CD14-positive monocyte (primary cell): ENCODE results near the gene CHRNB1. TPM values are rescaled to one million over a fixed set of nuclear protein-coding genes. Genes with fewer than 3 reads are reported as not detected.

Experiments used
- DNase-seq, 3 donors: peaks; one replicate each; pipeline ENCODE4 v3.0.0-alpha.2; 2011 to 2022
- H2AFZ ChIP-seq: 2 replicates; pipeline ENCODE4 v1.6.0; 2012; ENCODE audit warnings: mild to moderate bottlenecking, low read depth, low read length, inconsistent platforms; ENCODE audit not compliant: insufficient read depth, poor library complexity, severe bottlenecking
- H3K27ac ChIP-seq, 2 donors: 1 replicate in 1 of 2; 2 replicates in 1 of 2; pipeline ENCODE4 v1.5.1; 2012 to 2013; ENCODE audit warnings: low read length in 2 of 2, control low read depth in 1 of 2, inconsistent platforms in 1 of 2, low read depth in 1 of 2, mild to moderate bottlenecking in 1 of 2
- H3K27me3 ChIP-seq, 2 donors: one replicate each; pipeline versions ENCODE4 v1.6.0 to v1.6.1; 2011 to 2013; ENCODE audit warnings: low read length in 2 of 2; ENCODE audit not compliant: control insufficient read depth in 2 of 2, insufficient read depth in 2 of 2
- H3K36me3 ChIP-seq, 2 donors: replicated peaks in 1 of 2; 1 replicate in 1 of 2; 2 replicates in 1 of 2; pipeline versions ENCODE4 v1.5.1 to v1.6.1; 2012 to 2013; ENCODE audit warnings: low read length in 2 of 2, control low read depth in 1 of 2, inconsistent platforms in 1 of 2, mild to moderate bottlenecking in 1 of 2; ENCODE audit not compliant: insufficient read depth in 2 of 2, control insufficient read depth in 1 of 2
- H3K4me1 ChIP-seq, 2 donors: 1 replicate in 1 of 2; 2 replicates in 1 of 2; pipeline versions ENCODE4 v1.5.1 to v1.6.1; 2012 to 2013; ENCODE audit warnings: low read length in 2 of 2, control low read depth in 1 of 2, inconsistent platforms in 1 of 2, mild to moderate bottlenecking in 1 of 2, moderate library complexity in 1 of 2; ENCODE audit not compliant: insufficient read depth in 2 of 2, control insufficient read depth in 1 of 2
- H3K4me2 ChIP-seq: replicated peaks from 2 replicates; pipeline ENCODE3; 2012; ENCODE audit warnings: low read length, moderate library complexity, mild to moderate bottlenecking; ENCODE audit not compliant: poor library complexity, severe bottlenecking; ENCODE audit errors: extremely low read depth
- H3K4me3 ChIP-seq, 3 experiments: fragments of 200-600 bp in 1 of 3; sonication (generic) in 1 of 3; replicated peaks in 1 of 3; 1 replicate in 2 of 3; 2 replicates in 1 of 3; pipeline ENCODE4 v1.5.1; 2011 to 2013; ENCODE audit warnings: low read length in 3 of 3, mild to moderate bottlenecking in 3 of 3, control low read depth in 2 of 3, low read depth in 2 of 3, inconsistent platforms in 1 of 3, moderate library complexity in 1 of 3
- H3K79me2 ChIP-seq: 2 replicates; pipeline ENCODE4 v1.6.0; 2012; ENCODE audit warnings: mild to moderate bottlenecking, control low read depth, inconsistent platforms, low read length, moderate library complexity; ENCODE audit not compliant: insufficient read depth
- H3K9ac ChIP-seq: 2 replicates; pipeline ENCODE4 v1.6.0; 2017; ENCODE audit warnings: low read length, mild to moderate bottlenecking; ENCODE audit not compliant: insufficient read depth, poor library complexity, severe bottlenecking
- H3K9me3 ChIP-seq, 2 donors: replicated peaks in 1 of 2; 1 replicate in 1 of 2; 2 replicates in 1 of 2; pipeline versions ENCODE4 v1.5.1 to v1.6.1; 2012 to 2013; ENCODE audit warnings: low read length in 2 of 2, control low read depth in 1 of 2; ENCODE audit not compliant: control insufficient read depth in 1 of 2, insufficient read depth in 1 of 2
- H4K20me1 ChIP-seq: 2 replicates; pipeline ENCODE4 v1.6.0; 2012; ENCODE audit warnings: mild to moderate bottlenecking, low read length, control low read depth, moderate library complexity; ENCODE audit not compliant: insufficient read depth
- H3K27ac Mint-ChIP-seq, 7 donors: one replicate each; pipeline ENCODE4 v1.8.0; 2020; ENCODE audit warnings: mild to moderate bottlenecking in 7 of 7, mixed read lengths in 7 of 7, moderate library complexity in 6 of 7, inconsistent platforms in 2 of 7
- H3K27me3 Mint-ChIP-seq, 3 donors: one replicate each; pipeline ENCODE4 v1.8.0; 2021 to 2022; ENCODE audit warnings: low read depth in 3 of 3, mild to moderate bottlenecking in 3 of 3, mixed read lengths in 3 of 3, moderate library complexity in 3 of 3, inconsistent platforms in 1 of 3
- H3K36me3 Mint-ChIP-seq, 2 donors: one replicate each; pipeline ENCODE4 v1.8.0; 2020; ENCODE audit warnings: mixed read lengths in 2 of 2, inconsistent platforms in 1 of 2, mild to moderate bottlenecking in 1 of 2
- H3K4me1 Mint-ChIP-seq: one replicate; pipeline ENCODE4 v1.8.0; 2020; ENCODE audit warnings: mild to moderate bottlenecking, mixed read lengths
- H3K4me3 Mint-ChIP-seq, 2 donors: one replicate each; pipeline ENCODE4 v1.8.0; 2020; ENCODE audit warnings: mild to moderate bottlenecking in 2 of 2, mixed read lengths in 2 of 2, moderate library complexity in 1 of 2
- H3K9me3 Mint-ChIP-seq, 7 donors: one replicate each; pipeline ENCODE4 v1.8.0; 2020 to 2022; ENCODE audit warnings: mixed read lengths in 7 of 7, mild to moderate bottlenecking in 6 of 7, moderate library complexity in 6 of 7, inconsistent platforms in 2 of 7
- CTCF ChIP-seq: fragments of 200-600 bp; IDR thresholded peaks from one replicate; pipeline ENCODE4 v1.8.0; 2022; ENCODE audit warnings: antibody characterized with exemption, mild to moderate bottlenecking
- WGBS: methylation state at CpG from one replicate; pipeline ENCODE4 v1.1.5; 2013; ENCODE audit warnings: missing lambda C conversion rate; ENCODE audit not compliant: insufficient coverage; 5-methylcytosine and 5-hydroxymethylcytosine counted together
- intact Hi-C, 2 donors: fragments of 100-400 bp; cut with micrococcal nuclease; formaldehyde crosslinking; loops; one replicate each; pipeline versions ENCODE4 v1.15.0 to v1.15.1; 2023
- polyA plus RNA-seq, 3 donors: library from polyadenylated mRNA; depleted of rRNA in 1 of 3; unstranded in 2 of 3; stranded (reverse) in 1 of 3; fragments of 300-500 nt in 2 of 3; fragments of >200 nt in 1 of 3; fragmentation: Illumina TruSeq in 2 of 3; gene quantifications; 1 replicate in 2 of 3; 2 replicates in 1 of 3; pipeline ENCODE4 v1.2.3, GENCODE V29; 2012 to 2021

Gene CHRNB1
- polyA plus RNA-seq, 3 donors = 9.3 to 15.7 (median 14.7) TPM

- Histone ChIP-seq H3K27me3 (no peaks in the 10 kb centered on the region), H3K27ac (no peak overlapping the region), H3K4me1 (no peaks in the 10 kb centered on the region), H3K4me3 (no peak overlapping the region), H2AFZ (no peak overlapping the region), H3K79me2 (no peaks in the 10 kb centered on the region), H3K4me2 (no peak overlapping the region), H3K9me3 (no peaks in the 10 kb centered on the region), H4K20me1 (no peaks in the 10 kb centered on the region), H3K36me3 (no peaks in the 10 kb centered on the region), H3K9ac (no peak overlapping the region)
- Mint-ChIP-seq H3K27ac (peak overlapping the region in 2 of 7 donors; percentile 33 to 82), H3K4me1 (no peaks in the 10 kb centered on the region), H3K9me3 (no peaks in the 10 kb centered on the region), H3K4me3 (no peak overlapping the region), H3K36me3 (no peaks in the 10 kb centered on the region), H3K27me3 (peaks cover 0 to 8% (median 6%) of the 10 kb centered on the region in 3 donors)
- intact Hi-C loops = no loop called here
- 92% methylated on average over 8 of the region's 18 CpGs for WGBS
- no peak for TF ChIP-seq CTCF
- DNase-seq = no peak
Observed at GRCh38 chr17:7418472-7419152, 26.2 kb upstream of the CHRNB1 start.

GRCh38 chr17:7419819-7420610 is 24.8 kb upstream of the CHRNB1 start, which contains the start of gene SPEM1:
Gene SPEM1, plus strand, starts transcription at chr17:7420324. Its CDS starts 61 bp downstream, at chr17:7420385.
- Mint-ChIP-seq H3K9me3 (no peaks in the 10 kb centered on the region), H3K4me3 (no peak within 1 kb of the TSS), H3K36me3 (no peaks in the 10 kb centered on the region), H3K4me1 (no peaks in the 10 kb centered on the region), H3K27me3 (peaks cover 2 to 9% (median 6%) of the 10 kb centered on the region in 3 donors), H3K27ac (peak within 1 kb of the TSS in 1 of 7 donors; percentile 2)
- H3K9ac ChIP-seq = no peak within 1 kb of the TSS
- DNase-seq = no peak
- H3K4me3 ChIP-seq = no peak within 1 kb of the TSS
- H3K4me1 ChIP-seq = no peaks in the 10 kb centered on the region
- no peak for TF ChIP-seq CTCF
- H3K27me3 ChIP-seq = no peaks in the 10 kb centered on the region
- intact Hi-C loops = no loop called here
- H3K27ac ChIP-seq = no peak within 1 kb of the TSS
- no peaks in the 10 kb centered on the region for H3K9me3 ChIP-seq
- H3K4me2 ChIP-seq = no peak within 1 kb of the TSS
- H3K79me2 ChIP-seq = no peaks in the 10 kb centered on the region
- no peak within 1 kb of the TSS for H2AFZ ChIP-seq
- no peaks in the 10 kb centered on the region for H4K20me1 ChIP-seq
- WGBS = 95% methylated on average over 16 of the region's 17 CpGs
- no peaks in the 10 kb centered on the region for H3K36me3 ChIP-seq
